Activated CD8-positive, alpha-beta T cell treated with anti-CD3 and anti-CD28 coated beads, Interleukin-2, amount 10 ng/mL, durations not matched to agents 7 days and 5 days (primary cell): Measurements from ENCODE around the gene HOXA7. TPM values are rescaled to one million over a fixed set of nuclear protein-coding genes. Genes with fewer than 3 reads are reported as not detected.

Source experiments
- ATAC-seq: fragments of 150-1000 bp; cut with Tn5 transposase; one replicate; pipeline ENCODE4 v1.10.0; 2021; ENCODE audit warnings: moderate library complexity
- CTCF ChIA-PET: fragments of 350-600 bp; sonication (Branson Sonifier 250); formaldehyde crosslinking; loops from one replicate; lab custom pipeline; 2021; ENCODE audit warnings: antibody characterized with exemption; lab: Charles Lee
- POLR2A ChIA-PET: fragments of 350-600 bp; sonication (Branson Sonifier 250); formaldehyde crosslinking; loops from one replicate; lab custom pipeline; 2021; ENCODE audit warnings: antibody characterized with exemption; lab: Charles Lee
- DNase-seq: peaks from one replicate; pipeline ENCODE4 v3.0.0-alpha.2; 2020
- H3K27ac Mint-ChIP-seq: one replicate; pipeline ENCODE4 v1.8.0; 2021; ENCODE audit warnings: mild to moderate bottlenecking, mixed read lengths
- H3K27me3 Mint-ChIP-seq: one replicate; pipeline ENCODE4 v1.8.0; 2021; ENCODE audit warnings: low read depth, mixed read lengths
- H3K36me3 Mint-ChIP-seq: one replicate; pipeline ENCODE4 v1.8.0; 2021; ENCODE audit warnings: low read depth, mixed read lengths
- H3K4me1 Mint-ChIP-seq: one replicate; pipeline ENCODE4 v1.8.0; 2021; ENCODE audit warnings: low read depth, mixed read lengths
- H3K4me3 Mint-ChIP-seq: one replicate; pipeline ENCODE4 v1.8.0; 2021; ENCODE audit warnings: mild to moderate bottlenecking, mixed read lengths
- H3K9me3 Mint-ChIP-seq: one replicate; pipeline ENCODE4 v1.8.0; 2022; ENCODE audit warnings: mixed read lengths; ENCODE audit not compliant: insufficient read depth
- total RNA-seq, 2 experiments: library from RNA; stranded (reverse); gene quantifications; one replicate each; pipeline ENCODE4 v1.2.3, GENCODE V29; 2021

The HOXA7 gene
- total RNA-seq, 2 experiments from 2014 or later: not detected

DNA sequence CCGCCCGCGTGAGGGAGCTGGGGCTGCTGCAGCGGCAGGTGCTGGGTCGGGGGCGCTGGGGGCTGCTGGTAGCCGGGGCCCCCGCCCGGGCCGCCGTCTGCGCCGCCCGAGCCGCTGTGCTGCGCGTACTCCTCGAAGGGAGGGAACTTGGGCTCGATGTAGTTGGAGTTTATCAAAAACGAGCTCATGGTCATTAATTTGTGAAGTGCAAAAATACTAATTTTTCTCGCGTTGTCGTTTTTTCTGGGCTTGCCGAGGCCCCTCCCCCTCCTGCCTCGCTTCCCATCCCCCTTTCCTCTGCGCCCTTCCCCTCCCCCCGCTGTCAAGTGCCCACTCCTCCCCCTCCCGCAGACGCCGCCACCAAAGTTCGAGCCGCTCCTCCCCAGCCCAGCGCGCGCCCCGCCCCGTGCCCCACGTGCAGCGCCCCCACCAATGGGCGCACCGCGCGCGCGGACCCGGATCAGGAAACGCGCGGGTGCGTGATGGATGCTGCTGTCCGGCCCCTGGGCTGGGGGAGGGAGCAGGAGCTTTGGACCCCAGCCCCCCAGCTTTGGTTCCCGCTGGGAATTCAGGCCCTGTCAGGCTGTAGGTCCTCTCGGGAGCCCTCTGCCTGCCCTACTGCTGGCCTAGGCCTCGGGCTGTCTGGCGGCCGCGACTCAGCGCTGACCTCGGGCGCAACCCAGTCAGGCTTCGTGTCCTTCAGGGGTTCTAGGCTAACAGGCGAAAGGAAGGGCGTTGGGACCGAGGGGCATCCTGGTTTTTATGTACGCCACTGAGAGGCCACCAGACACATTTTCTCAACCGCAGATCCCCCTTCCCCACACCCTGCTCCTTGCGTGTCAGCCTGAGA is 25.7 kb downstream of the HOXA7 start, which contains the start of gene HOXA4:
Gene HOXA4 (minus strand): TSS at position 218 of the 850 bp plus-strand sequence. CDS start 24 bp downstream, at position 194.
- no peak within 1 kb of the TSS for H3K27ac Mint-ChIP-seq
- DNase-seq: peak; percentile 72
- peak within 1 kb of the TSS; percentile 57 for H3K4me3 Mint-ChIP-seq
- ChIA-PET CTCF (interaction anchor here (1.2 to 2.1 kb wide), 3 partner anchors 13 to 34 kb away, joined by 3 to 6 read pairs (median 3); partner anchors contain the start of gene HOXA5), POLR2A (interaction anchor here (1.0 kb wide), 1 partner anchor 9 kb away, joined by 3 read pairs; no protein-coding TSS in a partner anchor)
- no peaks in the 10 kb centered on the region for H3K9me3 Mint-ChIP-seq
- H3K36me3 Mint-ChIP-seq: no peaks in the 10 kb centered on the region
- peaks cover 18% of the 10 kb centered on the region for H3K4me1 Mint-ChIP-seq
- ATAC-seq: peak; percentile 93
- peaks cover 51% of the 10 kb centered on the region for H3K27me3 Mint-ChIP-seq

- POLR2A ChIA-PET: interaction anchor here (1.0 kb wide), 1 partner anchor 8 kb away, joined by 3 read pairs; no protein-coding TSS in a partner anchor
- no peak overlapping the region for H3K4me3 Mint-ChIP-seq
- ATAC-seq (peak; percentile 41), DNase-seq (no peak)
- peaks cover 49% of the 10 kb centered on the region for H3K27me3 Mint-ChIP-seq
- H3K9me3 Mint-ChIP-seq: no peaks in the 10 kb centered on the region
- no peak overlapping the region for H3K27ac Mint-ChIP-seq
- peaks cover 12% of the 10 kb centered on the region for H3K4me1 Mint-ChIP-seq
- CTCF ChIA-PET: interaction anchor here (1.2 to 2.1 kb wide), 3 partner anchors 14 to 33 kb away, joined by 3 to 6 read pairs (median 3); partner anchors contain the start of gene HOXA5
- H3K36me3 Mint-ChIP-seq: no peaks in the 10 kb centered on the region
Measured at GRCh38 chr7:27129729-27130539, 26.5 kb downstream of the HOXA7 start.

GRCh38 chr7:27128776-27129728 is 27.4 kb downstream of the HOXA7 start:
- ChIA-PET CTCF (no interaction called here), POLR2A (no interaction called here)
- H3K9me3 Mint-ChIP-seq: no peaks in the 10 kb centered on the region
- H3K4me3 Mint-ChIP-seq: no peak overlapping the region
- H3K27ac Mint-ChIP-seq: no peak overlapping the region
- no peaks in the 10 kb centered on the region for H3K36me3 Mint-ChIP-seq
- ATAC-seq (no peak), DNase-seq (no peak)
- peaks cover 4% of the 10 kb centered on the region for H3K4me1 Mint-ChIP-seq
- H3K27me3 Mint-ChIP-seq: peaks cover 42% of the 10 kb centered on the region

DNA sequence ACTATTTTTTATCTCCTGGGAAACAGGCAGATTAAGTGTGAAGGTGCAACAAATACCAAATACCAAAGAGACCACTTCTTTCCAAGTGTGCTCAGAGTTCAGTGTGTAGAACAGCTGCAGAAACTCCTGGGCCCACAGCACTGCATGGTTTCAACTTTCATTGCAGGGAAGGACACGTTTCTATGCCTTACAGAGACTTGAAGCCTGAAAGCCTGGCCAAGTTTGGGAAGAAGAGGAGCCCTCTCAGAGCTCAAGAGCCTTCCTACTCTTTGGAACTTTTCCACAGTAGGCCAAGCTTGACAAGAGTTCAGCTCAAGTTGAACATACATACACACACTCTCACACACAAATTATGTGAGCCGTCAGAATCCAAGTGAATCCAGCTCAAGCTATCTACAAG is 28.4 kb downstream of the HOXA7 start:
- no peak for ATAC-seq
- Mint-ChIP-seq H3K4me1 (no peaks in the 10 kb centered on the region), H3K9me3 (no peaks in the 10 kb centered on the region), H3K27me3 (peaks cover 35% of the 10 kb centered on the region), H3K27ac (no peak overlapping the region), H3K36me3 (no peaks in the 10 kb centered on the region), H3K4me3 (no peak overlapping the region)
- ChIA-PET CTCF (no interaction called here), POLR2A (no interaction called here)
- no peak for DNase-seq

GRCh38 chr7:27126596-27127327 is 29.7 kb downstream of the HOXA7 start:
- ATAC-seq (no peak), DNase-seq (no peak)
- Mint-ChIP-seq H3K27ac (no peak overlapping the region), H3K4me1 (peaks cover 2% of the 10 kb centered on the region), H3K27me3 (peaks cover 30% of the 10 kb centered on the region), H3K4me3 (no peak overlapping the region), H3K36me3 (no peaks in the 10 kb centered on the region), H3K9me3 (no peaks in the 10 kb centered on the region)
- CTCF ChIA-PET: interaction anchor here (0.9 kb wide), 1 partner anchor 24 kb away, joined by 3 read pairs; no protein-coding TSS in a partner anchor
- POLR2A ChIA-PET: no interaction called here

GRCh38 chr7:27125986-27126394 is 30.5 kb downstream of the HOXA7 start:
- ATAC-seq (no peak), DNase-seq (no peak)
- Mint-ChIP-seq H3K4me3 (no peak overlapping the region), H3K36me3 (no peaks in the 10 kb centered on the region), H3K9me3 (no peaks in the 10 kb centered on the region), H3K27ac (no peak overlapping the region), H3K27me3 (peaks cover 28% of the 10 kb centered on the region), H3K4me1 (peaks cover 2% of the 10 kb centered on the region)
- ChIA-PET POLR2A (no interaction called here), CTCF (interaction anchor here (0.9 kb wide), 1 partner anchor 24 kb away, joined by 3 read pairs; no protein-coding TSS in a partner anchor)

DNA sequence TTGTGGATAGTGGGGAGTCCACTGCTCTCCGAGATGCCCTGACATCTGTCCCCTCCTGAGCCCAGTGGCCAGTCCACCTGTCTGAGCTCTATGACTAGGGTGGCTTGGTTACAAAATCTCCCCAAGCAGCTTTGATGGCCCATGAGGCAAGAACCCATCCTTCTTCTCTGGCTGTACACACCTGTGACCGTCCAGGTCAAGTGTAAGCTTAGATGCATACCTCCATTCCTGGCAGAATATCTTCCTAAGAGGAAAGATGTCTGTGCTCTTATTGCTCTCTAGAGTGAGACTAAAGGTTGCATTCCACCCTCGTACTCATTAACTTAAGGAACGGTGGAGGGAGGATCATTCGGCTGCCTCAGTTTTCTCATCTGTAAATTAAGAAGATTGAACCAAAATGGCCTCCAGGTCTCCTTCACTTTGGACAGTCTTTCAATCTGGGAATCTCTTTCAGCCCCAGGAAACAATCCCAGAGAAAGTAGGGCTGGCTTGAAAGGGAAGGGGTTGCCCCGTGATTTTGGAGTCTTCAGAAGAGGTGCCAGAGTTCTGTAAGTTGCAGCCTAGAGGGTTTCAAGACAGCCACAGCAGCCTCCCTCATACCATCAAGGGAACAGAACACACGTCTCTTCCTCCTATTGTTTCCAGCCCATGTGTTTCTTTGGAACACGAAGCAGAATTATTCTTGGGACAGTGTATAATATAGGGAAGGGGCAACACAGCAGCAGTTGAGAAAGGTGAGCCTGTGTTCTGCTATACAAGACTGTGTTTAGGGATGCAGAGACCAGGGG is 31.4 kb downstream of the HOXA7 start:
- POLR2A ChIA-PET: no interaction called here

GRCh38 chr7:27124096-27124901 is 32.2 kb downstream of the HOXA7 start:
- ATAC-seq: no peak
- Mint-ChIP-seq H3K4me3 (no peak overlapping the region), H3K36me3 (no peaks in the 10 kb centered on the region), H3K27me3 (peaks cover 28% of the 10 kb centered on the region), H3K9me3 (no peaks in the 10 kb centered on the region), H3K4me1 (peaks cover 2% of the 10 kb centered on the region), H3K27ac (no peak overlapping the region)
- DNase-seq: no peak
- ChIA-PET CTCF (no interaction called here), POLR2A (no interaction called here)

More for the DNA sequence above, 31.4 kb downstream of the HOXA7 start:
- Mint-ChIP-seq H3K9me3 (no peaks in the 10 kb centered on the region), H3K4me3 (no peak overlapping the region), H3K27me3 (peaks cover 28% of the 10 kb centered on the region), H3K36me3 (no peaks in the 10 kb centered on the region), H3K4me1 (peaks cover 2% of the 10 kb centered on the region), H3K27ac (no peak overlapping the region)
- no peak for DNase-seq
- no peak for ATAC-seq
- CTCF ChIA-PET: no interaction called here

GRCh38 chr7:27123477-27124053 is 32.9 kb downstream of the HOXA7 start:
- H3K27me3 Mint-ChIP-seq: peaks cover 23% of the 10 kb centered on the region
- H3K4me1 Mint-ChIP-seq: peaks cover 2% of the 10 kb centered on the region
- CTCF ChIA-PET: no interaction called here
- POLR2A ChIA-PET: no interaction called here
- DNase-seq: no peak
- H3K27ac Mint-ChIP-seq: no peak overlapping the region
- no peak for ATAC-seq
- H3K36me3 Mint-ChIP-seq: no peaks in the 10 kb centered on the region
- H3K4me3 Mint-ChIP-seq: no peak overlapping the region
- H3K9me3 Mint-ChIP-seq: no peaks in the 10 kb centered on the region
